Activated naive CD4-positive, alpha-beta T cell treated with Interleukin-2 at 50 U/mL for 16 hours (primary cell): ENCODE results near the gene CAMTA1.
"Not testable (repeated sequence)": the region's sequence is repeated elsewhere in the genome, so short reads cannot be mapped to it uniquely, and the experiment has no call there.

Source experiments
- DNase-seq: peaks from one replicate; pipeline ENCODE4 v3.0.0-alpha.2; 2020

Gene CAMTA1

DNA sequence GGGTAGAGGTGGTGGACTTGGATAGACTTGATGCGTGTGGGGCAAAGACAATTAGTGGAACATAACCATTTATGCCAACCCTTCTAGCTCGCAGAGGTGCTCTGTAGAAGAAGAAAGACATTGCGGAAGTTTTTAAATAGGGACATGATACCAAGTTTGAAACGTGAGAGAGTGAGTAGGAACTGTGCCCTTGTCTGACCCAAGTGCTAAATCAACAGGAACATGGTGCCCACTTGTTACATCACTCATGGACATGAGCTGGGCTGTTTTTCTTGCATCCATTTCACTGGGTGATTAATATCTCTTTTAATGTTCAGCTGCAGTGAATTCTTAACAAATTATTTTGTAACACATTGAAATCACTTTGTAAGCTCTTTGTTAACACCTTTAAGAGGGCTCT lies 577.7 kb downstream of the CAMTA1 start:
- no peak for DNase-seq

DNA sequence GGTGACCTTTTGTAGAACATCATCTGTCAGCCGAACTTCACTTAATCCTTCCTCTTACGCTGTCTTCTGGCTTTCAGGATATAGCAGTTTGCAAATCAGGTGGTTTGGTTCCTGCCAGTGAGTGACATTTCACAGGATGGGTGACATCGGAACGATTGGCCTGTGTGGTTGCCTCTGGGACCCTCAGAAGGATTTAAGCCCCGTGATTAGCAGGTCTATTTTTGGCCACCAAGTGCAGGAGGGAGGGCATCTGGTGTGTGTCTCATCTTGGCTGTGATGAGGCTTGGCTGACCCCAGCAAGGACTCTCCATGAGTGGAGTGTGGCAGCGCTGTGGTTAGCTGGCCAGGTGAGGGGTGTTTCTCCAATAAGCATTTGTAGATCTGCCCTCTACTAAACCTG lies 578.2 kb downstream of the CAMTA1 start:
- no peak for DNase-seq

DNA sequence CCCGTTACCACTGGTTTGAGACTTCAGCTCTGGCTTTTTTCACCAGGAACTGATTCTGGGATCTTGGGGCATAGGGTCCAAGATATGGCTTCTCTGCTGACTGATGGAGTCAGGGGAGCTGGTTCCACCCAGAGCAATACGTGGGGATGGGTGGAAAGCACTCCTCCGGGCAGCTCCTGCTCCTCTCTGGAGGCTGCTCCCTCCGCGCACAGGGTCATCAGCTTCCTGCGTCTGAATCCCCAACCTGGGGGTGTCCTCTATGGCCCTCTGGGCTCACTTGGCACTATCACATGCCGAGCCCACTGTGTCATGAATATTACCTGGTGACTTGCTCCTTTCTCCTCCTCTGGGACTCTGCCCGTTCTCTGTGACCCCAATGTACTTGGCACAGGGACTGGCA lies 580.5 kb downstream of the CAMTA1 start:
- no peak for DNase-seq

DNA sequence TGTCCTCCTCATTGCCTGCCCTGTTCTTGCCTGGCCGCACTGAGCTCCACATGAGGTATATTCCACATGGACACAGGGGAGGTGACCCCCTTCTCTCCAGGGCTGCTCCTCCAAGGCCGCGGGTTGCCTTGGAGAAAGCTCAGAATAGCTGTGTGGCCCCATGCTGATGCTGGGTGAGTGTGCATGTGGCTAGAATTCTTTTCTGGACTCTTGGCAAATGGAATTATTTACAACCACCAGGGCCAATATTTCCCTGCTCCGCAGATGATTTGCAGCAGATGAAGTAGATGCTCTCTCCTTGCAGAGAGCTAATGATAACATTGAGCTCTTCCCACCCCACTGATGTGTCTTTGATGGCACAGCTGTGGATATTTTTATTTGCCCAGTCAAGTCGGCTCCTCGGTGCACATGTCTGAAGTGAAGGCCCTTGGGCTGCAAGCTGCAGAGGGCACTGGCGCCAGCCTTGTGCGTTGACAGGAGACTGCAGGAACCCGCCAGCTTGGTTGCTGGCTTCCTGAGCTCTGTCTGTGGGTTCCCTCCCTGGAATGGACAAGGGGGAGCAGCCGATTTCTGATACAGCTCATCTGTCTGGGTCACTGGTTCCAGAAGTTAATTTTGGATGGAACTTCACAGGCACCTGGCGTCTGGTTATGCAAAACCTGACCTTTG lies 581.2 kb downstream of the CAMTA1 start:
- DNase-seq = no peak

GRCh38 chr1:7366955-7367665 lies 581.9 kb downstream of the CAMTA1 start:
- no peak for DNase-seq

DNA sequence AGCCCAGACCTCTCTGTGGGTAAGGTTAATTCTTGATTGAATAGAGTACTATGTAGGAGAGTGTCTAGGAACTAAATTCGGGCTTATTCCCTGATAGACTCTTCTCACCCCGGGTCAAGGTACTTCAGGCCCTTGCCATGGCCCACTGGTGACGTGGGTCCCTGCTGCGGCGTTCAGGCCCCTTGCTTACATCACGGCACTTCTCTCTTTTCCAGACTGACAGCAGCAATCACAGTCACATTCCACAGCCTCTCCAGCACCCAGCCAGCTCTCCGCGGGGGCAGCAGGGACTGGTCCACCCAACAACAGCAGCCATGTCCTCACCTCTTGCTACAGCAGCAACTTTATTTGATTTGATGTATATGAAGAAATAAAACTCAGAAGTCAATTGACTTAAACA lies 584.6 kb downstream of the CAMTA1 start:
- no peak for DNase-seq

- no peak for DNase-seq
Measured at GRCh38 chr1:7371926-7372325, 586.7 kb downstream of the CAMTA1 start.

GRCh38 chr1:7372477-7373120 lies 587.3 kb downstream of the CAMTA1 start:
- DNase-seq = no peak

DNA sequence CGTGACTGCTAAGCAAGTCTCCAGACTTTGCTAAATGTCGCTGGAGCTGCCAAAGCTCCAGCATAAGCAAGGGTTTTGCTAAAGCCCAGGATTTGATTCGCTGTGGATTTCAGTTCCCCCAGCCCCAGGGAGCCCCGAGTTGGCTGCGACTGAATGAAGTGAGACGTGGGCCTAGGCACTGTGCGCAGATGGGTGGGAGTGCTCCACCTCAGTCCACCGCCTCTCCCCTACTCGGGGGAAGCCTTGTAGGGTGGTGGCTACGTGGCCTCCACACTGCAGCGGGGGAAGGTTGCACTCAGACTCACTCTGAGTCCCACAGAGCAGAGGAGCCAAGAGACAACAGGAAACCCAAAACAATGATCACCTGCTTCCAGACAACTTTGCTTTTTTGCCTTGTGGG lies 588.0 kb downstream of the CAMTA1 start:
- DNase-seq = no peak

GRCh38 chr1:7373876-7374562 lies 588.8 kb downstream of the CAMTA1 start:
- no peak for DNase-seq

DNA sequence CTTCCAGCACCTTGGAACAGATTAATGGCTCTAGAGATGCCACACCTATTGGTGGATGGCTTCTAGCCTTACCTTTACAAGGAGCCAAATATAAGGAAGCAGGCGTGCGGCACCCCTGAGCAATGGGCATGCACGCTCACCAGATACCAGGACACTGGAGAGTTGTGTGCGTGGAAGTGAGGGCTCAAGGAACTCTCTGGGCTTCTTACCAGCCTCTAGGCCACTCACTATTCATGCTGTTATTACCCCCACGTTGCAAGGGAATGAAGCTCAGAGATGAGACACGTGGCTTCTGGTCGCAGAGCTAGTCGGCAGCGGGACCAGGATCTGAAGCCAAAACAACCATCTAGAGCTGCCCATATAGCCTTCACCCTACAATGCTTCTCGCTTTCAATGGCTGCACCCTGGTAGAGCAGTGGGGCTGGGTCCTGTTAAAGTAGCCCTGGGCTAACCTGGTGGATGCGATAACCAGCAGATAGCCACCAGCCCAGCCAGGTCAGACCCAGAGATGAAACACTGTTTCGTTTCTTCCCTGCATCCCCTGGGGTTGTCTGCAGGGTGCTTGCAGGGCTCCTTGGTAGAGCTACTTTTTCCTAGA lies 589.4 kb downstream of the CAMTA1 start:
- DNase-seq = no peak

DNA sequence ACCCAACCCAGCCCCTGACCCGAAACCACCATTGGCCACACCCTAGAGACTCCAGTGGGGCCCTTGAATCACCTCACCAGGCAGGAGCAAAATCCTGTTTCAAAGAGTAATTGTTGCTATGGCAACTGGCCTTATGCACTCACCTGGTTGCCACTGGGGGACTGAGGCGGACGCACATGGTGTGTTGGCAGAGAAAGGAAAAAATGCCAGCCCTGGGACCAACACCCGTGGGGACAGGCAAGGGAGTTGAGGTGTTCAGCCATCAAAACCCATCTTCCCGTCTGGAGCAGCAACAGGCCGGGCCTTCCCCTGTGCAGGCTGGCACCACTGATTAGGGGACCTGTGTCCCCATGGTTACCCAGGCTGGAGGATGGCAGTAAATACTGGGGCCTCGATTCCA lies 590.1 kb downstream of the CAMTA1 start:
- no peak for DNase-seq

DNA sequence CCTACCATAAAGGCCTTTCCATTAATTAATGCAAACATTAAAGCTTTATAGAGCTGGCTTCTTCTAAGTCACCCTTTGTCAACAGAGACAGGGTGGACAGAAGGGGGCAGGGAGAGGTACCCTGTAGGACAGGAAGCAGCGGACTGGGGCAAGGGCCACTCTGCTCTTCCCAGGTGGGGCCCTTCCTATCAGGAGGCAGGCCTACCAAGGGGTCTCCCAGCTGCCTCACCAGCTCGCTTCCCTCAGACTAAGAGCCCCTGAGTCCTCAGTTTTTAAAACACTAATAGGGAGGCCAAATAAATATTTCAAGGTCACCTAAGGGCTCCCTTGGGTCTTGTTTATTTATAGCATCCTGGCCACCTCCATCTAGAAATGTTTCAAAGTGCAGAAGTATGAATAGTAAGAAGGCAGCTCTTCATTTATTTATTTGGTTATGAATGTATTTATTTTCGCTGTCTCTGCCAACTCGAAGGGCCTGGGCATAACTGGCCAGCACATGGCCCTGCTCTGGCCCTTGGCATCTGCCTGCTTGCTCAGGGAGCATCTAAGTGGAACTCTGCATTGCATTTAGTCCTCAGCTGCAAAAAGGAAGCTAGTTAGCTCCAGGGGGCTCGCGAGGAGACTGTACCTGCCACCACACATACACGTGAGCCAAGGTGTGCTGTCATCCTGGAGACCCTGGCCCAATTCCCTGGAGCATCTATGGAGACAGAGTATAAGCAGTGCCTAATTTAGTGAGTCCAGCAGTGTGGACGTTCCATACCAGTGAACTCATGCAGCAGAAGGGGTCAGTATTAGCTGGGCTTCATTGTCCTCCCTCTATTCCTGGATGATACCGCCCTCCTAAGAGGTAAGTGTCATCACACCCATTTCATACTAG lies 590.8 kb downstream of the CAMTA1 start:
- DNase-seq = no peak

GRCh38 chr1:7376676-7377075 lies 591.4 kb downstream of the CAMTA1 start:
- no peak for DNase-seq

DNA sequence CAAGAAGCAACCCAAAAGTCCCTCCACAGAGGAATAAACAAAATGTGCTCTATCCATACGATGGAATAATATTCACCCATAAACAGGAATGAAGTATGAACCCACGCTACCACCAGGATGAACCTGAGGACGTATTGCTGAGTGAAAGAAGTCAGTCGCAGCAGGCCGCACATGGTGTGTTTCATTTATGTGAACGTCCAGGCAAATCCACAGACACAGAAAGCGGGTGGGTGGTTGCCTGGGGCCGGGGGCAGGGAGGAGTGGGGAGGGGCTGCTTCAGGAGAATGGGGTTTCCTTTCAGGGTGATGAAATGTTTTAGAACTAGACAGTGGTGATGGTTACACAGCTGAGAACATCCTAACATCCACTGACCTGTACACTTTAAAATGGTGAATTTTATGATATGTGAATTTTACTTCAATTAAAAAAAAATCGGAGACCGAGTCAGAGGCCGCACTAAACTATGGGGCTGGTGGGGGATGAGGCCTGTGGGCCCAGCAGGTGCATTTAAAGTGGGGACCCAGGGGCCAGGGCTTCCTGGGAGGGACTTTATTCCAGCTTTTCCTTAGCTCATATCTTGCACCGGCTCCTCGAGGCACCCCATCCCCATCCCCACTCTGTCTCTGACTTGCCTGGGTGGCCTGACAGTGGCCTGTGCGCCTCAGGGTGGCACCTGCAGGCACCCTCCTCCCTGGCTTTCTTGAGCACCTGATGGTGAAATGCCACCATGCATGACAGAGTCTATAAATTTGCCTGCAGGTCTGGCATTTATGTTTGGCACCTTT lies 593.3 kb downstream of the CAMTA1 start:
- no peak for DNase-seq

GRCh38 chr1:7379441-7379971 lies 594.3 kb downstream of the CAMTA1 start:
- no peak for DNase-seq

- DNase-seq = not testable (repeated sequence)
Measured at GRCh38 chr1:7380068-7380467, 594.8 kb downstream of the CAMTA1 start.

DNA sequence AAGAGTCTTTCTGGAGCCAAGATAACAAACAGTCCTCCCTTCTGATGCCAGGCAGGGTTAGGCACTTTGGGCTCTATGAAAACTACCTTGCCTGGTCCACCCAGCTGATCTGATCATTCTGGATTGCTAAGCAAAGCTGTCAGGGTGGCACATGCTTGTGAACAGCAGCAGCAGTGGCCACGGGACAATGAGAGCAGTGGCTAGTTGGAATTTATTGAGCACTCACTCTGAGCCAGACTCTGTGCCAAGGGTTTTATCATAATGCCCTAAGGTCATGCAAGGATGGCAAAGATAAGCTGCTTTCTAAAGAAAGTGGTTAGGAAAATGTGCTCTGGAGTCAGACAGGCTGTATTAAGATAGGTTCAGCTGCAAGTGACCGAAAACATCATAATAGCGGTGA lies 595.5 kb downstream of the CAMTA1 start:
- DNase-seq = no peak

DNA sequence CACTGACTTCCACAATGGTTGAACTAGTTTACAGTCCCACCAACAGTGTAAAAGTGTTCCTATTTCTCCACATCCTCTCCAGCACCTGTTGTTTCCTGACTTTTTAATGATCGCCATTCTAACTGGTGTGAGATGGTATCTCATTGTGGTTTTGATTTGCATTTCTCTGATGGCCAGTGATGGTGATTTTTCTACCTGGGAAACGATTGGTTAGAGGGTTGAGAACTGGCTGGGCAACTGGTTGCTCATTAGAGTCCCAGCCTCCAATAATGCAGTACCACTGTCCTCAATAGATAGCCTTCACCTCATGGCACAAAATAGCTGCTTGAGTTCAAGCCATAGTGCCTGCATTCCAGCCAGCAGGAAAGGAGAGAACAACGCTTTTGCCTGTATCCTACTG lies 596.5 kb downstream of the CAMTA1 start:
- not testable (repeated sequence) for DNase-seq

- DNase-seq = no peak
Measured at GRCh38 chr1:7382971-7383370, 597.7 kb downstream of the CAMTA1 start.
